GM23248 (cell line): Measurements from ENCODE around the gene ADSS2. TPM values are rescaled to one million over a fixed set of nuclear protein-coding genes. Genes with fewer than 3 reads are reported as not detected.

Experiments used
- DNase-seq: peaks from one replicate; pipeline ENCODE4 v3.0.0-alpha.2; 2015
- H2AFZ ChIP-seq: fragments of 200-600 bp; sonication (generic); 2 replicates; pipeline ENCODE4 v1.6.1; 2016; ENCODE audit warnings: antibody characterized with exemption
- H3F3A ChIP-seq: fragments of 200-600 bp; sonication (generic); 2 replicates; pipeline ENCODE4 v1.6.1; 2016; ENCODE audit warnings: mild to moderate bottlenecking, antibody characterized with exemption, mixed run types; ENCODE audit not compliant: insufficient read depth
- H3K27ac ChIP-seq: fragments of 200-600 bp; sonication (generic); 2 replicates; pipeline ENCODE4 v1.5.1; 2016; ENCODE audit warnings: mild to moderate bottlenecking
- H3K27me3 ChIP-seq: fragments of 200-600 bp; sonication (generic); replicated peaks from 2 replicates; pipeline ENCODE4 v1.6.1; 2016; ENCODE audit warnings: mild to moderate bottlenecking; ENCODE audit not compliant: insufficient read depth
- H3K36me3 ChIP-seq: fragments of 200-600 bp; sonication (generic); 2 replicates; pipeline ENCODE4 v1.6.1; 2016; ENCODE audit warnings: low read depth, mild to moderate bottlenecking
- H3K4me1 ChIP-seq: fragments of 200-600 bp; sonication (generic); 2 replicates; pipeline ENCODE4 v1.6.1; 2016; ENCODE audit warnings: mild to moderate bottlenecking; ENCODE audit not compliant: insufficient read depth
- H3K4me2 ChIP-seq: fragments of 200-600 bp; sonication (generic); one replicate; pipeline ENCODE4 v1.6.1; 2016; ENCODE audit warnings: mild to moderate bottlenecking; ENCODE audit not compliant: unreplicated experiment
- H3K4me3 ChIP-seq: fragments of 200-600 bp; sonication (generic); 2 replicates; pipeline ENCODE4 v1.5.1; 2016; ENCODE audit warnings: mild to moderate bottlenecking
- H3K79me2 ChIP-seq: fragments of 200-600 bp; sonication (generic); 2 replicates; pipeline ENCODE4 v1.6.1; 2016; ENCODE audit warnings: mild to moderate bottlenecking; ENCODE audit not compliant: insufficient read depth
- H3K9ac ChIP-seq: fragments of 200-600 bp; sonication (generic); 2 replicates; pipeline ENCODE4 v1.6.1; 2016; ENCODE audit warnings: mild to moderate bottlenecking
- H3K9me2 ChIP-seq: fragments of 200-600 bp; sonication (generic); 2 replicates; pipeline ENCODE4 v1.6.1; 2016; ENCODE audit warnings: mixed run types, mild to moderate bottlenecking, moderate library complexity; ENCODE audit not compliant: insufficient read depth
- H3K9me3 ChIP-seq: fragments of 200-600 bp; sonication (generic); one replicate; pipeline ENCODE4 v1.6.1; 2017; ENCODE audit warnings: low read depth
- H4K20me1 ChIP-seq: fragments of 200-600 bp; sonication (generic); 2 replicates; pipeline ENCODE4 v1.6.0; 2016; ENCODE audit not compliant: insufficient read depth
- EZH2 ChIP-seq: fragments of 200-600 bp; sonication (generic); IDR thresholded peaks from 2 replicates; pipeline ENCODE4 v1.6.1; 2018; ENCODE audit warnings: antibody characterized with exemption, mild to moderate bottlenecking; ENCODE audit not compliant: insufficient read depth, poor library complexity, severe bottlenecking
- EZH2phosphoT487 ChIP-seq: fragments of 200-600 bp; sonication (generic); IDR thresholded peaks from 2 replicates; pipeline ENCODE4 v1.6.1; 2018; ENCODE audit warnings: antibody characterized with exemption, moderate library complexity, mild to moderate bottlenecking, low read depth; ENCODE audit not compliant: insufficient read depth
- WGBS, 2 experiments: methylation state at CpG; one replicate each; pipeline ENCODE4 v1.1.6; 2015 to 2017; ENCODE audit warnings: low lambda C conversion rate in 2 of 2, low coverage in 1 of 2; ENCODE audit errors: missing lambda C conversion rate in 2 of 2; 5-methylcytosine and 5-hydroxymethylcytosine counted together
- in situ Hi-C: fragments of 300-500 bp; cut with MboI; formaldehyde crosslinking; loops from 2 replicates; pipeline ENCODE4 v1.15.0; 2020
- polyA plus RNA-seq: library from polyadenylated mRNA; unstranded; fragments of >200 nt; fragmentation: Nextera tagmentation; extraction: Ambion mirVana; gene quantifications from 2 replicates; pipeline ENCODE4 v1.2.1, GENCODE V29; 2016
- total RNA-seq: library from RNA; depleted of rRNA; stranded (reverse); fragments of >200 nt; shearing (Covaris generic); gene quantifications from 2 replicates; pipeline ENCODE4 v1.2.3, GENCODE V29; 2014

ADSS2 gene
- total and polyA plus RNA-seq, 2 experiments from 2014 or later: 38.8 to 55.0 TPM

GRCh38 chr1:244461245-244462071 lies 9.7 kb upstream of the ADSS2 start, which contains the start of gene CATSPERE:
Gene CATSPERE (plus strand): TSS chr1:244461273. CDS start chr1:244461430, 157 bp downstream.
- Histone ChIP-seq H3K9me2 (no peaks in the 10 kb centered on the region), H3K9ac (peak within 1 kb of the TSS; percentile 88), H3K4me1 (no peaks in the 10 kb centered on the region), H3K4me3 (peak within 1 kb of the TSS; percentile 76), H3K27ac (peak within 1 kb of the TSS; percentile 79), H3K79me2 (no peaks in the 10 kb centered on the region), H3K4me2 (peak within 1 kb of the TSS; percentile 91), H2AFZ (peak within 1 kb of the TSS; percentile 95), H4K20me1 (no peaks in the 10 kb centered on the region), H3K36me3 (no peaks in the 10 kb centered on the region), H3F3A (peaks cover 13% of the 10 kb centered on the region), H3K9me3 (no peaks in the 10 kb centered on the region), H3K27me3 (no peaks in the 10 kb centered on the region)
- in situ Hi-C loops: no loop called here
- WGBS, 2 experiments: 18 to 20% methylated on average over 46 to 54 of the region's 61 CpGs
- no peak for TF ChIP-seq EZH2phosphoT487
- TF ChIP-seq EZH2: no peak
- peak; percentile 95 for DNase-seq

- H3K9me3 ChIP-seq: no peaks in the 10 kb centered on the region
- no peak overlapping the region for H3K4me2 ChIP-seq
- no peaks in the 10 kb centered on the region for H3K27me3 ChIP-seq
- in situ Hi-C loops: no loop called here
- H3K9me2 ChIP-seq: no peaks in the 10 kb centered on the region
- 98% methylated on average over 4 of the region's 4 CpGs for WGBS, 2 experiments
- H3F3A ChIP-seq: peaks cover 13% of the 10 kb centered on the region
- TF ChIP-seq EZH2: no peak
- TF ChIP-seq EZH2phosphoT487: no peak
- no peaks in the 10 kb centered on the region for H3K36me3 ChIP-seq
- no peaks in the 10 kb centered on the region for H4K20me1 ChIP-seq
- H3K4me3 ChIP-seq: no peak overlapping the region
- H3K79me2 ChIP-seq: no peaks in the 10 kb centered on the region
- no peak overlapping the region for H3K27ac ChIP-seq
- H3K4me1 ChIP-seq: no peaks in the 10 kb centered on the region
- H2AFZ ChIP-seq: no peak overlapping the region
- no peak overlapping the region for H3K9ac ChIP-seq
- peak; percentile 42 for DNase-seq
Measured at GRCh38 chr1:244460197-244460596, 8.5 kb upstream of the ADSS2 start.

- Histone ChIP-seq H3K4me3 (no peak overlapping the region), H3K36me3 (no peaks in the 10 kb centered on the region), H3K4me2 (no peak overlapping the region), H3K4me1 (no peaks in the 10 kb centered on the region), H3K9me3 (no peaks in the 10 kb centered on the region), H3K79me2 (no peaks in the 10 kb centered on the region), H4K20me1 (no peaks in the 10 kb centered on the region), H3F3A (peaks cover 13% of the 10 kb centered on the region), H3K27ac (no peak overlapping the region), H3K27me3 (no peaks in the 10 kb centered on the region), H2AFZ (no peak overlapping the region), H3K9me2 (no peaks in the 10 kb centered on the region), H3K9ac (no peak overlapping the region)
- DNase-seq: no peak
- in situ Hi-C loops: no loop called here
- TF ChIP-seq EZH2phosphoT487 (no peak), EZH2 (no peak)
- 93 to 97% methylated on average over 4 of the region's 4 CpGs for WGBS, 2 experiments
Measured at GRCh38 chr1:244458781-244459180, 7.1 kb upstream of the ADSS2 start.

GRCh38 chr1:244456586-244456985 lies 4.9 kb upstream of the ADSS2 start:
- H4K20me1 ChIP-seq: no peaks in the 10 kb centered on the region
- TF ChIP-seq EZH2 (no peak), EZH2phosphoT487 (no peak)
- WGBS, 2 experiments: 85 to 91% methylated on average over 1 of the region's 1 CpG
- no peaks in the 10 kb centered on the region for H3K79me2 ChIP-seq
- peaks cover 4% of the 10 kb centered on the region; the same call in 1 of the 2 replicates for H3F3A ChIP-seq
- H3K4me3 ChIP-seq: no peak overlapping the region
- 0 out of 2 replicates have a peak overlapping the region, but pooled peaks have one; percentile 3 for H2AFZ ChIP-seq
- 0 out of 2 replicates have a peak, but pooled peaks cover 4% of the 10 kb centered on the region for H3K4me1 ChIP-seq
- H3K9ac ChIP-seq: no peak overlapping the region
- no peaks in the 10 kb centered on the region for H3K27me3 ChIP-seq
- H3K9me2 ChIP-seq: no peaks in the 10 kb centered on the region
- no peak overlapping the region for H3K4me2 ChIP-seq
- no peak for DNase-seq
- no peaks in the 10 kb centered on the region for H3K36me3 ChIP-seq
- in situ Hi-C loops: no loop called here
- H3K9me3 ChIP-seq: no peaks in the 10 kb centered on the region
- H3K27ac ChIP-seq: no peak overlapping the region
